ENCODE results near the gene ZCCHC8.
"Not testable (repeated sequence)": the region's sequence is repeated elsewhere in the genome, so short reads cannot be mapped to it uniquely, and the experiment has no call there.

ZCCHC8 gene

GRCh38 chr12:122449317-122449716, 51.4 kb downstream of the ZCCHC8 start:
- Histone ChIP-seq H3K27me3 (ENCODE audit: insufficient read depth, low read depth) (no peaks in the 10 kb centered on the region), H4K20me1 (ENCODE audit: insufficient read depth) (no peaks in the 10 kb centered on the region), H3K4me3 (IDR thresholded peaks at IDR 0.05; ENCODE audit: insufficient read depth, low read depth, low read length) (no peak overlapping the region), H3K36me3 (ENCODE audit: insufficient read depth) (no peaks in the 10 kb centered on the region), H3K9ac (no peak overlapping the region), H3K27ac (no peak overlapping the region), H3K79me2 (ENCODE audit: insufficient read depth, low read depth) (no peaks in the 10 kb centered on the region), H3K4me2 (no peak overlapping the region), H2AFZ (ENCODE audit: low read depth) (no peak overlapping the region), H3K4me1 (ENCODE audit: low read depth, poor library complexity, severe bottlenecking) (peaks cover 15% of the 10 kb centered on the region)
- no peak for TF ChIP-seq CTCF (conservative IDR thresholded peaks at IDR 0.05; ENCODE audit: low read depth, low read length)

GRCh38 chr12:122447825-122448224, 52.9 kb downstream of the ZCCHC8 start:
- H3K27me3 ChIP-seq (ENCODE audit: insufficient read depth, low read depth); H4K20me1 ChIP-seq (ENCODE audit: insufficient read depth); H3K79me2 ChIP-seq (ENCODE audit: insufficient read depth, low read depth); H3K4me2 ChIP-seq; H3K4me1 ChIP-seq (ENCODE audit: low read depth, poor library complexity, severe bottlenecking); H2AFZ ChIP-seq (ENCODE audit: low read depth); H3K36me3 ChIP-seq (ENCODE audit: insufficient read depth); H3K4me3 ChIP-seq (IDR thresholded peaks at IDR 0.05; ENCODE audit: insufficient read depth, low read depth, low read length); H3K9ac ChIP-seq; H3K27ac ChIP-seq: not testable (repeated sequence)

GRCh38 chr12:122446390-122446789, 54.3 kb downstream of the ZCCHC8 start:
- H3K4me1 ChIP-seq (ENCODE audit: low read depth, poor library complexity, severe bottlenecking); H3K9ac ChIP-seq; H3K4me3 ChIP-seq (IDR thresholded peaks at IDR 0.05; ENCODE audit: insufficient read depth, low read depth, low read length); H4K20me1 ChIP-seq (ENCODE audit: insufficient read depth); H3K36me3 ChIP-seq (ENCODE audit: insufficient read depth); H3K79me2 ChIP-seq (ENCODE audit: insufficient read depth, low read depth); H3K4me2 ChIP-seq; H3K27ac ChIP-seq; H3K27me3 ChIP-seq (ENCODE audit: insufficient read depth, low read depth); H2AFZ ChIP-seq (ENCODE audit: low read depth): not testable (repeated sequence)

DNA sequence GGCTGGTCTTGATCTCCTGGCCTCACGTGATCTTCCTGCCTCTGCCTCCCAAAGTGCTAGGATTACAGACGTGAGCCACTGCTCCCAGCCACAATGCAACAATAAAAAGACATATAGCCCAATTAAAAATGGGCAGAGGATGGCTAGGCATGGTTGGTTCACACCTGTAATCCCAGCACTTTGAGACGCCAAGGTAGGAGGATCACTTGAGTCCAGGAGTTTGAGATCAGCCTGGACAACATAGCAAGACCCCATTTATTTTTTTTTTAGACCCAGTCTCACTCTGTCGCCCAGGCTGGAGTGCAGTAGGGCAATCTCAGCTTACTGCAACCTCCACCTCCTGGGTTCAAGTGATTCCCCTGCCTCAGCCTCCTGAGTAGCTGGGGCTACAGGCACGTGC, 56.7 kb downstream of the ZCCHC8 start:
- H3K4me1 ChIP-seq (ENCODE audit: low read depth, poor library complexity, severe bottlenecking); H3K79me2 ChIP-seq (ENCODE audit: insufficient read depth, low read depth); H3K4me2 ChIP-seq; H4K20me1 ChIP-seq (ENCODE audit: insufficient read depth); H3K27me3 ChIP-seq (ENCODE audit: insufficient read depth, low read depth); H3K4me3 ChIP-seq (IDR thresholded peaks at IDR 0.05; ENCODE audit: insufficient read depth, low read depth, low read length); H3K27ac ChIP-seq; H3K36me3 ChIP-seq (ENCODE audit: insufficient read depth); H3K9ac ChIP-seq; H2AFZ ChIP-seq (ENCODE audit: low read depth): not testable (repeated sequence)

GRCh38 chr12:122438822-122439221, 61.9 kb downstream of the ZCCHC8 start:
- H3K4me3 ChIP-seq (IDR thresholded peaks at IDR 0.05; ENCODE audit: insufficient read depth, low read depth, low read length); H2AFZ ChIP-seq (ENCODE audit: low read depth); H3K79me2 ChIP-seq (ENCODE audit: insufficient read depth, low read depth); H3K27ac ChIP-seq; H4K20me1 ChIP-seq (ENCODE audit: insufficient read depth); H3K36me3 ChIP-seq (ENCODE audit: insufficient read depth); H3K4me2 ChIP-seq; H3K27me3 ChIP-seq (ENCODE audit: insufficient read depth, low read depth); H3K4me1 ChIP-seq (ENCODE audit: low read depth, poor library complexity, severe bottlenecking); H3K9ac ChIP-seq: not testable (repeated sequence)

DNA sequence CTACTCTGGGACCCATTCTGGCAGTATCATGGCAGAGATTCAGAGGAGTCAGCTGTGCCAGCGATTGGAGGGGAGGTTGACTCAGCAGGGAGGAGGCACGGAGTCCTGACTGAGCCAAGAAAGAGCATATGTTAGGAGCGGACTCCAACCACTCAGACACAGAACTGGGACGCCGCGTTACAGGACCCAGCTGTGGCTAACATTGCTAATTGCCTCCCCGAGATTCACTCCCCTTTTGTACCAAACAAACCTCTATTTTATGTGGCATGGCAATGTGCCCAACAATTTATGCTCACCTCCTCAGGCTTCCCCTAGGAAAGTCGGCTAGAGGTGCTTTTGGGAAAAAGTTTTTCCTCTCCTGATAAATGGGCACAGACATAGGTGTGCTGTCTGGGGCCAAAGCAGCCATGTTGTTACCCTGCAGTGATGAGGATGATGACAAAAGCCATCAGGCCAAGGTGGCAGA, 63.0 kb downstream of the ZCCHC8 start:
- Histone ChIP-seq H3K4me1 (ENCODE audit: low read depth, poor library complexity, severe bottlenecking) (no peaks in the 10 kb centered on the region), H3K4me2 (no peak overlapping the region), H3K36me3 (ENCODE audit: insufficient read depth) (no peaks in the 10 kb centered on the region), H3K4me3 (IDR thresholded peaks at IDR 0.05; ENCODE audit: insufficient read depth, low read depth, low read length) (no peak overlapping the region), H3K9ac (no peak overlapping the region), H4K20me1 (ENCODE audit: insufficient read depth) (no peaks in the 10 kb centered on the region), H3K79me2 (ENCODE audit: insufficient read depth, low read depth) (no peaks in the 10 kb centered on the region), H3K27ac (no peak overlapping the region), H2AFZ (ENCODE audit: low read depth) (no peak overlapping the region), H3K27me3 (ENCODE audit: insufficient read depth, low read depth) (no peaks in the 10 kb centered on the region)
- no peak for TF ChIP-seq CTCF (conservative IDR thresholded peaks at IDR 0.05; ENCODE audit: low read depth, low read length)
